ENCODE results near the gene NPDC1.

DNA sequence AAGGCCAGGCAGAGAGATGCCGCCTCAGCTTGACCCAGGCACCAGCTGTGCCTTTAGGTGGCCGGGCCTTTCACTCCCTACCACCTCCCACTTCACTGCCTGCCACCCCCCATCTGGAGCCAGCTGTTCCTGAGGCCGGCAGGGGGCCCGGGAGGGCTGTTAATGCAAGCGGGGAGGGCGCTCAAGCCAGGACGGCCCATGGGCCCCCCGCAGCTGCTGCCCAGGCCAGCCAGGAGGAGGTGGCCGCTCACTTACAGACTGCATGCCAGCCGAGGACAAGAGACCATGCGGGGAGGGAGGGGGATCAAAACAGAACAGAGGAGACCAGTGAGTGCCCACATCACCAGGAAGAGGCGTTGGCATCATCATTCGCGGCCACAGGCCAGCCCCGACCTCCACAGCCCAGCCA is 22.4 kb downstream of the NPDC1 start:
- TF ChIP-seq POLR2AphosphoS5 (IDR thresholded peaks at IDR 0.05) (no peak), CTCF (IDR thresholded peaks at IDR 0.05) (no peak)
